Gastroesophageal sphincter (tissue), 4 donors: ENCODE data around the gene PTPRE. TPM values are rescaled to one million over a fixed set of nuclear protein-coding genes. Genes with fewer than 3 reads are reported as not detected.
A peak's percentile ranks its signal among the peaks of the same experiment; 100 is the strongest.

ENCODE experiments used
- ATAC-seq: fragments of 150-250 bp; one replicate; pipeline ENCODE4 v1.9.1; 2016; ENCODE audit warnings: mild to moderate bottlenecking, moderate library complexity
- H3K27ac ChIP-seq, 4 donors: fragments of 200-600 bp; sonication (generic) in 3 of 4; 1 replicate in 3 of 4; 2 replicates in 1 of 4; pipeline ENCODE4 v1.5.1; 2016 to 2019
- H3K27me3 ChIP-seq: fragments of 200-600 bp; sonication (generic); one replicate; pipeline ENCODE4 v1.5.1; 2019
- H3K36me3 ChIP-seq, 2 donors: fragments of 200-600 bp; sonication (generic); one replicate each; pipeline ENCODE4 v1.5.1; 2019; ENCODE audit warnings: control low read depth in 1 of 2
- H3K4me1 ChIP-seq, 3 donors: fragments of 200-600 bp; sonication (generic); 1 replicate in 2 of 3; 2 replicates in 1 of 3; pipeline ENCODE4 v1.5.1; 2016 to 2019; ENCODE audit warnings: control low read depth in 2 of 3
- H3K4me3 ChIP-seq, 2 donors: fragments of 200-600 bp; sonication (generic); one replicate each; pipeline ENCODE4 v1.5.1; 2019; ENCODE audit warnings: mild to moderate bottlenecking in 1 of 2, moderate library complexity in 1 of 2
- H3K9me3 ChIP-seq, 3 donors: fragments of 200-600 bp; sonication (generic); one replicate each; pipeline ENCODE4 v1.5.1; 2017 to 2019; ENCODE audit warnings: control low read depth in 2 of 3
- CTCF ChIP-seq, 4 experiments: fragments of 200-600 bp in 2 of 4; fragments of 450-650 bp in 2 of 4; sonication (generic) in 1 of 4; IDR thresholded peaks; one replicate each; pipeline ENCODE4 v1.5.1; 2017 to 2019; ENCODE audit warnings: antibody characterized with exemption in 4 of 4, mild to moderate bottlenecking in 2 of 4, moderate library complexity in 2 of 4
- EP300 ChIP-seq: sonication (generic); formaldehyde crosslinking; IDR thresholded peaks from one replicate; pipeline ENCODE4 v1.6.1; 2017; ENCODE audit warnings: antibody characterized with exemption, mild to moderate bottlenecking
- POLR2A ChIP-seq, 2 donors: fragments of 450-650 bp; IDR thresholded peaks; one replicate each; pipeline ENCODE4 v1.6.1; 2017; ENCODE audit warnings: antibody characterized with exemption in 2 of 2, mild to moderate bottlenecking in 2 of 2, moderate library complexity in 1 of 2
- POLR2AphosphoS5 ChIP-seq: sonication (generic); formaldehyde crosslinking; IDR thresholded peaks from one replicate; pipeline ENCODE4 v1.6.1; 2017; ENCODE audit warnings: antibody characterized with exemption
- WGBS, 2 donors: methylation state at CpG; one replicate each; pipeline ENCODE4 v1.1.5; 2018; ENCODE audit warnings: low coverage in 1 of 2; 5-methylcytosine and 5-hydroxymethylcytosine counted together
- total RNA-seq, 4 donors: library from RNA; depleted of rRNA; stranded (reverse); fragments of >200 nt; gene quantifications; one replicate each; pipeline ENCODE4 v1.1.0, GENCODE V29; 2016

The PTPRE gene
- total RNA-seq, 4 donors from 2014 or later: 6.4 to 16.4 (median 8.5) TPM

GRCh38 chr10:128003521-128003920 is 96.6 kb downstream of the PTPRE start:
- Histone ChIP-seq H3K27ac (no peak overlapping the region), H3K9me3 (no peaks in the 10 kb centered on the region), H3K27me3 (peaks cover 20% of the 10 kb centered on the region), H3K36me3 (no peaks in the 10 kb centered on the region), H3K4me1 (peaks cover 0 to 4% (median 0%) of the 10 kb centered on the region in 3 donors), H3K4me3 (no peak overlapping the region)
- TF ChIP-seq CTCF (IDR thresholded peaks at IDR 0.05) (no peak), POLR2A (IDR thresholded peaks at IDR 0.05) (no peak)
- ATAC-seq: no peak
- 65 to 72% methylated on average over 7 of the region's 7 CpGs for WGBS, 2 donors

GRCh38 chr10:128005858-128006257 is 99.0 kb downstream of the PTPRE start:
- ATAC-seq: no peak
- WGBS, 2 donors: 70% methylated on average over 1 of the region's 1 CpG; no CpG with 5 or more reads in 1 of the 2 donors
- H3K9me3 ChIP-seq: no peaks in the 10 kb centered on the region
- H3K27me3 ChIP-seq: peaks cover 27% of the 10 kb centered on the region
- H3K4me1 ChIP-seq: peaks cover 0 to 12% (median 0%) of the 10 kb centered on the region in 3 donors
- TF ChIP-seq EP300: no peak
- no peaks in the 10 kb centered on the region for H3K36me3 ChIP-seq
- no peak overlapping the region for H3K27ac ChIP-seq
- no peak overlapping the region for H3K4me3 ChIP-seq

GRCh38 chr10:128007056-128007455 is 100.2 kb downstream of the PTPRE start:
- H3K4me1 ChIP-seq: peaks cover 0 to 21% (median 0%) of the 10 kb centered on the region in 3 donors
- H3K4me3 ChIP-seq: no peak overlapping the region
- H3K36me3 ChIP-seq: no peaks in the 10 kb centered on the region
- WGBS, 2 donors: 25 to 77% methylated on average over 1 of the region's 1 CpG
- no peaks in the 10 kb centered on the region for H3K9me3 ChIP-seq
- H3K27ac ChIP-seq: no peak overlapping the region
- H3K27me3 ChIP-seq: peaks cover 30% of the 10 kb centered on the region
- ATAC-seq: no peak
- TF ChIP-seq POLR2AphosphoS5 (no peak), EP300 (no peak), POLR2A (IDR thresholded peaks at IDR 0.05) (no peak), CTCF (IDR thresholded peaks at IDR 0.05) (no peak)

- Histone ChIP-seq H3K9me3 (no peaks in the 10 kb centered on the region), H3K4me1 (peaks cover 0 to 21% (median 0%) of the 10 kb centered on the region in 3 donors), H3K27ac (no peak overlapping the region), H3K4me3 (no peak overlapping the region), H3K36me3 (no peaks in the 10 kb centered on the region), H3K27me3 (peaks cover 38% of the 10 kb centered on the region)
- TF ChIP-seq CTCF (IDR thresholded peaks at IDR 0.05) (no peak), POLR2A (IDR thresholded peaks at IDR 0.05) (no peak), POLR2AphosphoS5 (no peak), EP300 (no peak)
- WGBS, 2 donors: 60% methylated on average over 4 of the region's 7 CpGs; no CpG with 5 or more reads in 1 of the 2 donors
- no peak for ATAC-seq
These were observed 101.1 kb downstream of the PTPRE start for GRCh38 chr10:128007971-128008370.

GRCh38 chr10:128008521-128009250 is 101.8 kb downstream of the PTPRE start:
- 64 to 82% methylated on average over 6 to 8 of the region's 8 CpGs for WGBS, 2 donors
- no peak overlapping the region for H3K4me3 ChIP-seq
- ATAC-seq: no peak
- TF ChIP-seq POLR2AphosphoS5: no peak
- no peak for TF ChIP-seq CTCF (IDR thresholded peaks at IDR 0.05)
- no peak for TF ChIP-seq POLR2A (IDR thresholded peaks at IDR 0.05)
- TF ChIP-seq EP300: no peak
- peak overlapping the region in 1 of 4 donors; percentile 38 for H3K27ac ChIP-seq
- peaks cover 0 to 21% (median 0%) of the 10 kb centered on the region in 3 donors for H3K4me1 ChIP-seq
- H3K27me3 ChIP-seq: peaks cover 44% of the 10 kb centered on the region
- no peaks in the 10 kb centered on the region for H3K36me3 ChIP-seq
- no peaks in the 10 kb centered on the region for H3K9me3 ChIP-seq
